T-helper 9 cell (primary cell): ENCODE data around the gene ARHGAP31.
"Not testable (repeated sequence)": the region's sequence is repeated elsewhere in the genome, so short reads cannot be mapped to it uniquely, and the experiment has no call there.

Experiments used
- DNase-seq: peaks from one replicate; pipeline ENCODE4 v3.0.0-alpha.2; 2020

ARHGAP31 gene

DNA sequence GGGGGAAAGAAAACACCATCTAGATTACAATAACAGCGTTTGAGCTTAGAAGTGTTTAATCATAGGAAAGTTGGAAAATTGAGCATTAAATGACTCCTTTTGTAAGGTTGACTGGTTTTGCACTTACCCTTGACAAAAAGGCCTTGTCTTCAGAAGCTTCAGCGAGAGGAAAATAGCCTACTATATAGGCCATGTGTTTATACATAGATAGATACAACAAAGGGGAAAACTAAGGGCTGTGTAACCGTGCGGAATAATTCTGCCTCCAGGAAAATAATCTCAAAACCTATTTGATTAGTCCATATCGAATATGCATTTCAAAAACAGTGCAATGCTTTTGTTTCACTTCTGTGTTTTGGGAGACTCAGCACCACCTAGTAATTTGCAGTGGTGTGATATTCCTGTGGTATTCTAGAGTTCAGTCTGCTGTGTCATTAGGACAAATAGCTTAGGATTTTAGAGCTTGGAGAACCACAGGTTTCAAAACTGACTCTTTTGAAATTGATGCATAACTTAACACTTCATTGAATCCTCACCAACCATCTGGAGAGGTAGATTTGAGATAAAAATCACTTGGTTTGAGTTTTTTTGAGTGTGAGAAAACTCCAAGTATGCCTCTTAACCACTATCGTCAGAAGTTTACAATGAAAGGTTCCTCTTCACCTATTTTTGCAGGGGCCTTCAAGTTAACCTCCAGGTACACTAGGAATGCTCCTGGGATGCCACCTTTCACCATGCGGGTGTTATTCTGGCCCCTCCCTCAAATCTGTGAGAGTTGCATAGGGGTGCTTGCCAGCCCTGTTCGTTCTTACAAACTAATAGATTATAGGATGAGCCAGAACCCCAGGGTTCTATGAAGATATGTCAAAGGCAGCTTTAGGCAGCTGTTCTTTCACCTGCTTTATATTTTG, 1.9 kb downstream of the ARHGAP31 start:
- no peak for DNase-seq

DNA sequence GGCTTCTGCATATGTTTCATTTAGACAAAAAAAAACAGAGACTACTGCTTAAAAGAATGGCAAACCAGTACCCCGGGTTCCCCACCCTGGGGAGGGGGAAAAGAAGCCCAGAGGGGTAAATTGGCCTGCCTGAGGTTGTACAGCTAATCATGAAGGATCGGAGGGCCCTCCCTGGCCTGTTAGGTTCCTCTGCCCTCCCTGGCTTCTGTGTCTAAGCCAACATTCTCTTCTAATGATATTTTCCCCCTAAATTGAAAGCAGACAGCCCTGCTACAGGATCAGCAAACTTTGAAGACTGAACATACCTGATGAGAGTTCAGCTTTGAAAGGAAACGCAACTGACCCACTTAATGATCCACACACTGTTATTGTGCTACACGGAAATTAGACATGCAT, 2.5 kb downstream of the ARHGAP31 start:
- DNase-seq: no peak

DNA sequence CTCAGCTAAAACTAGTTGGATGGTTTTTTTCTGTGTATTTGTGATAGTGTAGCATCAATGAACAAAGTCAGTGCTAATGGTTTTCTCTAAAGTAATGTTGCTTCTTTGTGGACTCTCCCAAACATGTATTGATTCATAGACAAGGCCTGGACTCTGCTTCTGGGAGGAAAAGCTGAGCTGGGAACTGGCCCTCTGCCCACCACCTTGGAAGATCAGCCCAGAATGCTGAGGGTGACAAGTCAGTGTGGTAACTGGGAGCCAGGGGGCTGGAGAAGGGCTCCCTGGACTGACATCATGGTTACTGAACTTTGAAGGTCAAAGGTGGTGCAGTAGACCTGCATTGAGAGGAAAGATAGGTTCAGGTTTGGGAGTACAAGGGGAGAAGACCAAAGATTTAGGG, 3.0 kb downstream of the ARHGAP31 start:
- no peak for DNase-seq

GRCh38 chr3:119298565-119298941, 4.4 kb downstream of the ARHGAP31 start:
- DNase-seq: no peak

GRCh38 chr3:119300991-119301391, 6.8 kb downstream of the ARHGAP31 start:
- DNase-seq: no peak

GRCh38 chr3:119301662-119302061, 7.5 kb downstream of the ARHGAP31 start:
- DNase-seq: no peak

DNA sequence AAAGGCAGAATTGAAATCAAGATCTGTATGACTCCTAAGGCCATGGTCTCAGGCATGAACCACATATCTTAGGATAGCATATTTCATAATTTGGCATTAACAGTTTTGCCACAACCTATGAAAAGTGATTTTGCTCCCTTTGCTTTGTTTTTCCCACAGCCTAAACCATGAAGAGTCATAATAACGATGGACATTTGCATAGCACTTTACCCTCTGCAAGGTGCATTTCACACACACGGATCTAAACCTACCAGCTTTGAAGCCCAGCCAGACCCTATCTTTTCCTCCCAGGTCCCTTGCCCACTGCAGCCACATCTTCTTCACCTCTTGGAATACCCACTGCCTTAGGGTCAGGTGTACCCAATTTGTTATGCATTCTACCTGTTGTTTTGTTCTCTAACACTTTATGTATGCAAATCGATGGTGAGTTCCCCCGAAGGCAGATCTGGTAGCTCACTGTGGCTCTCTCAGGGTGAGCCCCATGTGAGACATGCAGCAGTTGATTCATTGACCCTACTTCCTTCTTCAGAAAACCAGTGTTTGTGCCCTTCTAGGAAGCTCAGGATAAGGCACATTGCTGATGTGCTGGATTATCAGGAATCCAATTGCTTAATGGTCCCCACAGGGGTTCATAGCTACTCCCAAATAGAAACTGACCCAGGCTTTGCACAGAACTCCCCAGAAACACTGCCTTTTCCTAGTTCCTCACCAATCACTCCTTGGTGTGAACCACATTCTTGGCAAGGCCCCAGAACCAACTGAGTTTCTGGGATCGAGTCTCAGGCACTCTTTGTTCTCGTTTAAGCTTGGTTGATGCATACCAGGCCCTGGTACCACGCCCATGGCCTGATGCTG, 8.7 kb downstream of the ARHGAP31 start:
- no peak for DNase-seq

DNA sequence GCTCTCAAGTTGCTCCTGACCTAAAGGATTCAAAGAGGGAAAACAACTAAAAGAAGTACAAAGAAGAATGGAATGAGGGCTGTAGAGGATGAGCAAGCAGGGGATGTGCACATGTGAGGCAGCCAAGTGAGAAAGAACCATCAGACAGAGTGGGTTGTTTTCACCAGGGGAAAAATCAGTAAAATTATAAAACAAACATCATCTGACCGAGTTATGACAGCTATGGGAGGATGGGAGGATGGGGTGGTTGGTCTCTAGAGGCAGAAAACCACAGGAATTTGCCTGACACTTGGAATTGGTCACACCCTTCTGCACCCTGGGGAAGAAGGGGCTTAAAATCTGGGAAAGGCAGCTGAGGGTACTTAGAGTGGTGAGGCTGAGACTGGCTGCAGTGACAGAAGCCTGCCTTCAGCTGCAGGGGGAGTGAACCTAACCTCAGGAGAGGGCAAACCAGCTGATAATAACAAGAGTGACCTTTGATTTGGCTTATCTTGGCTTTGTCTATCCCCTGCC, 10.1 kb downstream of the ARHGAP31 start:
- no peak for DNase-seq

DNA sequence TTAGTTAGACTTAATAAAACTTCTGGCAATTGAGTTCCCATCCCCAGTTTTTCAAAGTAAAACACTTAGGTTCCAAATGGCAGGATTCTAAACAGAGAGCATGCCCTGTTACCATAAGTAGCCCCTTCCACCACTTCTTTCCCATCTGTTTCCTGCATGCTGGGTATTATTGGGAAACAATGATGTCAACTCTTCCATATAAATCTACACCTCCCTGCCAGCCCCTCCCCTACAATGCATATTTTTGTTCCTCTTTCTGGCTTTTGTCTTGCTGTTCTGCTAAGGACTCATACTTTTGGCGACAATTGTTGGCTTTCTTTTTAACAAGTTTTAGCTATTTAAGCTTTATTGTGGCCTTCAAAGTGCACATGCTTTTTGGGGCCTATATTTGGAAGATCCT, 11.1 kb downstream of the ARHGAP31 start:
- no peak for DNase-seq

DNA sequence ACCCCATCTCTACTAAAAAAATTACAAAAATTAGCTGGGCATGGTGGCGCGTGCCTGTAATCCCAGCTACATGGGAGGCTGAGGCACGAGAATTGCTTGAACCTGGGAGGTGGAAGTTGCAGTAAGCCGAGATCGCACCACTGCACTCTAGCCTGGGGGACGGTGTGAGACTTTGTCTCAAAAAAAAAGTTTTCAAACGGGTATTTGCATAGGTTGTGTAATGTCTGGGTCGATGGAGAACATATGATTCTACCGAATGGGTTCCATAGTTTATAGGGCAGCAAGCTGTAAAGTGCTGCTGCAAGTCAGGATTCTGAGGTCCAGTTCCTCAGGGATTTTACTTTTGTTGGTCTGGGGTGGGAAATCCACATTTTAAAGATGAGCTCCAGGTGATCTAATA, 12.2 kb downstream of the ARHGAP31 start:
- DNase-seq: not testable (repeated sequence)

GRCh38 chr3:119308355-119308754, 14.2 kb downstream of the ARHGAP31 start:
- DNase-seq: no peak

DNA sequence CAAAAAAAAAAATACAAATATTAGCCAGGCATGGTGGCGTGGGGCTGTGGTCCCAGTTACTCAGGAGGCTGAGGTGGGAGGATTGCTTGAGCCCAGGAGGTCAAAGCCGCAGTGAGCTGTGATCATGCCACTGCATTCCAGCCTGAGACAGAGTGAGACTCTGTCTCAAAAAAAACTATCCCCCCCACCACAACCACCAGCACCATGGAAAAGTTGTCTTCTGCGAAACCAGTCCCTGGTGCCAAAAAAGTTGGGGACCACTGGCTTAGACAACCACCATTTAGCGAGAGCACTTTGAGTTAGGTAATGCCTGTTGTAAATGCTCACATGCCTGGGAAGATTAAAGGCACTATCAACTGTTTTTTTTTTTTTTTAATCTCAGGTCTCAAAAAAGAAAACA, 15.4 kb downstream of the ARHGAP31 start:
- no peak for DNase-seq

DNA sequence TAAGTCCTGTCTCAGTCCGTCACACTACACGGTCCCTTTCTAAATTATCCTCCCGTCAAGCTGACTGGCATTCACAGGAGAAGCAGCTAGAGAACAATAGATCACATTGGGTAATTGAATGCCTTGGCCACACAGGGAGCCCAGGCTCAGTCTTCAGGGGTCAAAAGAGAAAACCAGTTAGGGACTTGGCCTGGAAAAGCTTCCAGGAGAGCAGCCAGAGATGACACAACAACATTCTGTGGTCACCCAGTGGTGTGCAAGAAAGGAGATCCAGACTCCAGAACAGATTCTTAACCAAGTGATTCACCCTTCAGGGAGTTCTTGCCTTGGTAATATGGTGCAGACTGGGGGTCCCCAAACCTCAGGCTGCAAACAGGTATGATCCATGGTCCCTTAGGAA, 15.9 kb downstream of the ARHGAP31 start:
- no peak for DNase-seq

DNA sequence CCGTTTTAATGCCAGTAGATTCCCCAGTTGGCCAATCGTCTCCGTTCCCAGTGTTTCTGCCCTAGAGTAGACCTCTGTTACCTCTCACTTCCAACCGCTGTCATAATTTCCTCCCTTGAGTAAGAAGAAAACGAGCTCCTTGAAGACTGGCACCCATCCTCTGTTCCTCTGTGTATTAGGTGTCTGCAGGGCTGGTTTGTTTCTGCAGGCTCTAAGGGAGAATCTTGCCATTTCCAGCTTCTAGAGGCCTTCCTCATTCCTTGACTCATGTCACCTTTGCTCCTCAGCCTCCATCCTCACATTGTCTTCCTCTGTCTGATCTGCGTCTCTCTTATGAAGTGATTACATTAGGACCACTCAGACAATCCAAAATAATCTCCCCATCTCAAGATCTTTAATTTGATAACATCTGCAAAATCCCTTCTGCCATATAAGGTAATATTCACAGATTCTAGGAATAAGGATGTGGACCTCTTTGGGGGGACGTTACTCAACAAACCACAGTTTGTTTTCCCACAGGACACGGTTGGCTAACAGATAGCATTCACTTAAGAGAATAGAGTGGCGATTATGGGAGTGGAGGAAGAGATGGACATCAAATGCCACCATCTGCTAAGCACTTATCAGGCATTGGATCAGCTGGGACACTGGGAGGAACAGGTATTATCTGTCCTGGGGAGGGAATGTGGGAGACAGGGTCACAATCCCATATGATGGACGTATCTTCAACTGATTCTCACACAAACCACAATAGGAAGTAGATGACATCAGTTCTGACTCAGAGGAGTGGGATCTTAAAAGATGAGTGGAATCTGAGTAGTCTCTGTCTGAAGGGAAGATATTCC, 17.1 kb downstream of the ARHGAP31 start:
- no peak for DNase-seq

DNA sequence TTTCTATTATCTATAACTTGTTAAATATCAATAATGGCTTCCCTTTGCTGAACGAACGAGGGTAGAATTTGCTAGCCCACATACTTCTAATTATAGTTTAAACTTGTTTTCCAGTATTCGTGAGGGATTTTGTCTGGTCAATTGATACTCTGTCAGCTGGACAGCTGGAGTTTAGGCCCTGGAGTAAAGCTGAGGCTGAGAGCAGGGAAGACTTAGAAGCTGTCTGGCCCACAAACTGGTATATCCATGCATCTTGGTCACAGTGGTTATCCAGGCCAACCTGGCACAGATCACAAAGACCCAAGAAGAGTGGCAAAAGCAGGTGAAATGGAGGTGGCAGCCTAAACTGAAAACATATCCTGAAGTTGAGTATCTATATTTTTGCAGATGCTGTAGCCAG, 19.3 kb downstream of the ARHGAP31 start:
- DNase-seq: no peak

GRCh38 chr3:119314821-119315220, 20.6 kb downstream of the ARHGAP31 start:
- DNase-seq: no peak

DNA sequence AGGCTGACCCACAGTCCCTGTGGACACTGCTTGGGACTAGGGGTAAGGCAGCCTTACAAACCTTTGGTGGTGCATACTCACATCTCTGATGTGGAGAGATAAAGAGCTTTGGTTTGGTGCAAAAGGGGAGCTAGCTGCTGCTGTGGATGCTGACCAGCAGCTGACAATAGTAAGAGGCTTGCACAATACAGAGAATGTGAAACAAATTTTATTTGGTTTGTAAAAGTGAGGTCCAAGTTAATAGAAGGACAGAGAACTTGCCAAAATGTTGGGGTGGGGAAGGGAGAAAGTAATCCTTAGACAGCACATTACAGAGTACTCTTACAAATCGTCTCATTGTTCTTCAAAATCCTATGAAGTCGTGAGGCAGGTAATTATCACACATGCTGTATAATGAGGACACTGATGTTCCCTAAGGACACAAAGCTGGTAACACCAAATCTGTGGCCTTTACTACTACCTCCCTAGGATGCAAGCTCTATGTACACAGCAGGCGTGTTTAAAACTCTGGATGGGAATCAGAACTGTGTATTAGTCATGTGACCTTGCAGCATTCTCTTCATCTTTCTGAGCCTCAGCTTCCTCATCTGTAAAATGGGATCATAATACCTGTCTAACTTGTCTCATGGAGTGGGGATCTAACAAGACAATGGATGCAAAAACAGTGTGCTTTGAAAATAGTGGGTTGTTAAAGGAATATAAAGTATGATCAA, 21.6 kb downstream of the ARHGAP31 start:
- no peak for DNase-seq

DNA sequence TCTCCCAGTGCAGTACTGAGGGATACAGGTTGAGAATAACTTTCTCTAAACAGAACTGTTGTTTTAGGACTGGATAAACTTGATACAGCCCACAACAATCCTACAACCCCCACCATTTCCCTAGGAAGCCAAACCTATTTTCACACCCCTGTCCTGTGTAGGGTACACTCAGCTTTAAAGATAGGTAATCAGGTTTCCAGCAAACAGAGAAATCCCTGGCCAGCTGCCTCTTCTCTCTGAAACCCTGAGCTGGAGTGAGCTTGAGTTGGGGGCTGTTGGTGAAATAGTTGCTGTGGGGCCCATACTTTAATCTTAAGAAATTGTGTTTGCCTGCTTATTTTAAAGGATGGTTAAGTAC, 22.1 kb downstream of the ARHGAP31 start:
- no peak for DNase-seq

- no peak for DNase-seq
Measured at GRCh38 chr3:119318876-119319275, 24.7 kb downstream of the ARHGAP31 start.

DNA sequence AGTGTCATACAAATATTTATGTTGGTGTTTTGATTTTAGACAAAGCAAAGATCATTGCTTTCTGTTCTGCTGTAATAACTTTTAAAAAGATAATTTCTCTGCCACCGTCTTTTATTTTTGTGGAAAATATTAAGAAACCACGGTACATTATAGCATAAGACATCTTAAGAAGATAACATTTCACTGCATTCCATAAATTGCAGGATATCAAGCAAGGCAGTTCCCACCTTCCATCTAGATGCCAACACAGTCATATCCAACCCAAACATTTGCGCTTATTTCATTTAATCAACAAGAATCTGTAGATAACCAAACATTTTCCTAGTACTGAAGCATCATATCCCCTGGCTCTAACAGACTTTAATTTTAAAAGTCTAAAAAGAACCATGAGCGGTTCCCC, 25.1 kb downstream of the ARHGAP31 start:
- no peak for DNase-seq

- DNase-seq: not testable (repeated sequence)
Measured at GRCh38 chr3:119320785-119321184, 26.6 kb downstream of the ARHGAP31 start.
